OCI-LY3 (cell line): ENCODE measurements around the gene NHLRC2.

ENCODE experiments used
- EZH2phosphoT487 ChIP-seq: fragments of 200-600 bp; shearing (Covaris generic); IDR thresholded peaks from 2 replicates; pipeline ENCODE4 v1.6.1; 2018; ENCODE audit warnings: antibody characterized with exemption, mixed run types, low read depth
- TF ChIP-seq, protein P1 (sequence below): fragments of 200-600, 300-600 bp; sonication (generic); IDR thresholded peaks from 2 replicates; pipeline ENCODE4 v1.5.1; 2014; ENCODE audit warnings: antibody characterized with exemption, low read length, low read depth

DNA sequence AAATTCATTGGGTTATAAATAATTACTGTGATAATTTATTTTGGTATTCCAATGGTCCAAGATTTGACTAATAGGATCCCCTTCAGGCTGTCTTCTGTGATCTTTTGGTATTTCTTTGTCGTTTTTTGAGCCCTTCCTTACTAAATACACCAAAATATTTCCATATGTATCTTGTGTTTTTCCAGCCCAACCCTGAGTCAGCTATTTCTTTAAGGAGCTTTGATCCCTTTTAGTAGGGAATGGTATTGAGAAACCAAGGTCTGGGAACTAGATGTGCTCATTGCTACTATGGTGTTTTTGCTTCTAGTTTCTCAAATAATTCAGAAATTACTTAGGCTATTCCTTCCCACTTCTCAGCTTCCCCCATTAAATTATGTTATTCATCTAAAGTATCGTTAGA lies 15.3 kb downstream of the NHLRC2 start:
- TF ChIP-seq, protein P1, sequence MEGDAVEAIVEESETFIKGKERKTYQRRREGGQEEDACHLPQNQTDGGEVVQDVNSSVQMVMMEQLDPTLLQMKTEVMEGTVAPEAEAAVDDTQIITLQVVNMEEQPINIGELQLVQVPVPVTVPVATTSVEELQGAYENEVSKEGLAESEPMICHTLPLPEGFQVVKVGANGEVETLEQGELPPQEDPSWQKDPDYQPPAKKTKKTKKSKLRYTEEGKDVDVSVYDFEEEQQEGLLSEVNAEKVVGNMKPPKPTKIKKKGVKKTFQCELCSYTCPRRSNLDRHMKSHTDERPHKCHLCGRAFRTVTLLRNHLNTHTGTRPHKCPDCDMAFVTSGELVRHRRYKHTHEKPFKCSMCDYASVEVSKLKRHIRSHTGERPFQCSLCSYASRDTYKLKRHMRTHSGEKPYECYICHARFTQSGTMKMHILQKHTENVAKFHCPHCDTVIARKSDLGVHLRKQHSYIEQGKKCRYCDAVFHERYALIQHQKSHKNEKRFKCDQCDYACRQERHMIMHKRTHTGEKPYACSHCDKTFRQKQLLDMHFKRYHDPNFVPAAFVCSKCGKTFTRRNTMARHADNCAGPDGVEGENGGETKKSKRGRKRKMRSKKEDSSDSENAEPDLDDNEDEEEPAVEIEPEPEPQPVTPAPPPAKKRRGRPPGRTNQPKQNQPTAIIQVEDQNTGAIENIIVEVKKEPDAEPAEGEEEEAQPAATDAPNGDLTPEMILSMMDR: no peak
- TF ChIP-seq EZH2phosphoT487: no peak
